PFSK-1 (cell line): ENCODE data around the gene VSNL1.

Experiments
- POLR2AphosphoS5 ChIP-seq: IDR thresholded peaks from 2 replicates; pipeline ENCODE4 v1.6.1; 2012; ENCODE audit warnings: low read depth, mild to moderate bottlenecking, control low read depth, low read length, moderate library complexity
- SIN3A ChIP-seq: IDR thresholded peaks from 2 replicates; pipeline ENCODE4 v1.6.1; 2012; ENCODE audit warnings: mild to moderate bottlenecking, low read length, moderate library complexity, borderline replicate concordance; ENCODE audit not compliant: insufficient read depth
- TAF1 ChIP-seq: IDR thresholded peaks from 2 replicates; pipeline ENCODE4 v1.6.1; 2012; ENCODE audit warnings: low read length, control low read depth, borderline replicate concordance; ENCODE audit not compliant: insufficient read depth

GRCh38 chr2:17547237-17547636 is 6.7 kb downstream of the VSNL1 start:
- TF ChIP-seq POLR2AphosphoS5 (no peak), TAF1 (no peak), SIN3A (no peak)
